Hypothalamus (tissue), 51 donors: ENCODE measurements around the gene ZSCAN23.
A peak's percentile ranks its signal among the peaks of the same experiment; 100 is the strongest.

Source experiments
- DNase-seq, 51 donors: peaks; one replicate each; lab custom pipeline; 2025; lab: John Stamatoyannopoulos, UW

The ZSCAN23 gene

GRCh38 chr6:28383235-28384142 is 59.8 kb downstream of the ZSCAN23 start:
- DNase-seq = peak in 49 of 51 donors; percentile 2 to 73 (median 43)
